Measurements from ENCODE around the gene CCDC149. TPM values are rescaled to one million over a fixed set of nuclear protein-coding genes. Genes with fewer than 3 reads are reported as not detected.

The CCDC149 gene
- total RNA-seq, 2 donors from 2014 or later: 4.9 to 5.5 TPM

- no peaks in the 10 kb centered on the region for H3K36me3 ChIP-seq (ENCODE audit: control insufficient read depth, insufficient read depth, low read length)
- no peak overlapping the region for H3K27ac ChIP-seq (ENCODE audit: low read depth, low read length)
- Mint-ChIP-seq H3K27me3 (ENCODE audit: insufficient read depth) (no peaks in the 10 kb centered on the region), H3K4me3 (no peak overlapping the region), H3K9me3 (peaks cover 49% of the 10 kb centered on the region), H3K27ac (no peak overlapping the region), H3K36me3 (ENCODE audit: low read depth) (peaks cover 24% of the 10 kb centered on the region), H3K4me1 (no peaks in the 10 kb centered on the region)
- H3K9me3 ChIP-seq (ENCODE audit: control insufficient read depth, low read length): peaks cover 25% of the 10 kb centered on the region
- TF ChIP-seq, protein P1, sequence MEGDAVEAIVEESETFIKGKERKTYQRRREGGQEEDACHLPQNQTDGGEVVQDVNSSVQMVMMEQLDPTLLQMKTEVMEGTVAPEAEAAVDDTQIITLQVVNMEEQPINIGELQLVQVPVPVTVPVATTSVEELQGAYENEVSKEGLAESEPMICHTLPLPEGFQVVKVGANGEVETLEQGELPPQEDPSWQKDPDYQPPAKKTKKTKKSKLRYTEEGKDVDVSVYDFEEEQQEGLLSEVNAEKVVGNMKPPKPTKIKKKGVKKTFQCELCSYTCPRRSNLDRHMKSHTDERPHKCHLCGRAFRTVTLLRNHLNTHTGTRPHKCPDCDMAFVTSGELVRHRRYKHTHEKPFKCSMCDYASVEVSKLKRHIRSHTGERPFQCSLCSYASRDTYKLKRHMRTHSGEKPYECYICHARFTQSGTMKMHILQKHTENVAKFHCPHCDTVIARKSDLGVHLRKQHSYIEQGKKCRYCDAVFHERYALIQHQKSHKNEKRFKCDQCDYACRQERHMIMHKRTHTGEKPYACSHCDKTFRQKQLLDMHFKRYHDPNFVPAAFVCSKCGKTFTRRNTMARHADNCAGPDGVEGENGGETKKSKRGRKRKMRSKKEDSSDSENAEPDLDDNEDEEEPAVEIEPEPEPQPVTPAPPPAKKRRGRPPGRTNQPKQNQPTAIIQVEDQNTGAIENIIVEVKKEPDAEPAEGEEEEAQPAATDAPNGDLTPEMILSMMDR (conservative IDR thresholded peaks at IDR 0.05): no peak
- 90 to 93% methylated on average over 3 to 5 of the region's 8 CpGs for WGBS, 2 experiments (ENCODE audit: insufficient coverage in 1 of 2, insufficient read length in 1 of 2)
- H3K4me1 ChIP-seq (ENCODE audit: control insufficient read depth, insufficient read depth, low read length): no peaks in the 10 kb centered on the region
- DNase-seq: no peak
- no peaks in the 10 kb centered on the region for H3K27me3 ChIP-seq (ENCODE audit: control insufficient read depth, insufficient read depth, low read length, poor library complexity, severe bottlenecking)
- no peak overlapping the region for H3K4me3 ChIP-seq (ENCODE audit: low read length)
- H3K9ac ChIP-seq (ENCODE audit: extremely low read depth, low read length, poor library complexity, severe bottlenecking): no peak overlapping the region
Observed at GRCh38 chr4:24863799-24864198, 49.0 kb downstream of the CCDC149 start.

DNA sequence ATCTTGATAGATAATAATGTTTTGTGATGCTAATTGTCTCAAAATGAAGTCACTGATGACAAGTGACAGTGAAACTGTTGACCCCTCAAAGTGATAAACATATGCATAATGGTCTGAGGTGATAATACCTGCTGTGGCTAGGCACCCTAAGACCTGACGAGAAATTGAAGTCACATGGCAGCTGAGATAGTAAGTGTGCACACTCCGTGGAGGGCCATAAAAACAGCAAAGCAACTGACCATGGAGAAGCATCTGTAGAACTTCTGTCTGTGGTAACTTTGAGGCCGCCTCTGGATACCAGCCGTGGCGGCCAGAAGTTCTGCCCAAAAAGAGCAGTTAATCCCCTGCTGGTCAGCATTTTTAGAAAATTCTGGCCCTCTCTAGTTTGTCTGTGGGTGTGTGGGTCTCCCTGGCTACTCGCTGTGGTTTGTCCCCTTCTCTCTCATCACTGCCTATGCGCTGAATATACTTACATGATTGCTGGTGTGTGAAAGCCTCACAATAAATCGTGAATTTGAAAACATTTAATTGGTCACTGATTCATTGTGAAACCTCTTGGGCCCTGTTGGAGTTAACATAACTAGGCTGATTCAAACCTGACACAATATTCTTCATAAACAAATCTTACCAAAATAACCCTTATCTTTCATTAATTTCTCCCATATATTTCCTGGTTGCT, 50.6 kb downstream of the CCDC149 start:
- H3K4me1 Mint-ChIP-seq: no peaks in the 10 kb centered on the region
- Histone ChIP-seq H3K36me3 (ENCODE audit: control insufficient read depth, insufficient read depth, low read length) (no peaks in the 10 kb centered on the region), H3K27ac (ENCODE audit: low read depth, low read length) (no peak overlapping the region), H3K9me3 (ENCODE audit: control insufficient read depth, low read length) (peaks cover 25% of the 10 kb centered on the region), H3K27me3 (ENCODE audit: control insufficient read depth, insufficient read depth, low read length, poor library complexity, severe bottlenecking) (no peaks in the 10 kb centered on the region), H3K9ac (ENCODE audit: extremely low read depth, low read length, poor library complexity, severe bottlenecking) (no peak overlapping the region), H3K4me3 (ENCODE audit: low read length) (no peak overlapping the region), H3K4me1 (ENCODE audit: control insufficient read depth, insufficient read depth, low read length) (no peaks in the 10 kb centered on the region)
- H3K36me3 Mint-ChIP-seq (ENCODE audit: low read depth): peaks cover 24% of the 10 kb centered on the region
- TF ChIP-seq, protein P1 (conservative IDR thresholded peaks at IDR 0.05): no peak
- H3K27ac Mint-ChIP-seq: no peak overlapping the region
- no peak for DNase-seq
- peaks cover 49% of the 10 kb centered on the region for H3K9me3 Mint-ChIP-seq
- H3K4me3 Mint-ChIP-seq: no peak overlapping the region
- no peaks in the 10 kb centered on the region for H3K27me3 Mint-ChIP-seq (ENCODE audit: insufficient read depth)
- 92 to 100% methylated on average over 3 to 8 of the region's 8 CpGs for WGBS, 2 experiments (ENCODE audit: insufficient coverage in 1 of 2, insufficient read length in 1 of 2)

GRCh38 chr4:24858550-24858949, 54.3 kb downstream of the CCDC149 start:
- TF ChIP-seq, protein P1 (conservative IDR thresholded peaks at IDR 0.05): no peak
- Mint-ChIP-seq H3K27me3 (ENCODE audit: insufficient read depth) (peaks cover 3% of the 10 kb centered on the region), H3K27ac (no peak overlapping the region), H3K4me1 (peaks cover 10% of the 10 kb centered on the region), H3K4me3 (no peak overlapping the region), H3K36me3 (ENCODE audit: low read depth) (peaks cover 12% of the 10 kb centered on the region), H3K9me3 (peaks cover 30% of the 10 kb centered on the region)
- no peak overlapping the region for H3K9ac ChIP-seq (ENCODE audit: extremely low read depth, low read length, poor library complexity, severe bottlenecking)
- peaks cover 5% of the 10 kb centered on the region for H3K9me3 ChIP-seq (ENCODE audit: control insufficient read depth, low read length)
- no peak overlapping the region for H3K27ac ChIP-seq (ENCODE audit: low read depth, low read length)
- no peak overlapping the region for H3K4me3 ChIP-seq (ENCODE audit: low read length)
- no peak for DNase-seq
- no peaks in the 10 kb centered on the region for H3K4me1 ChIP-seq (ENCODE audit: control insufficient read depth, insufficient read depth, low read length)
- 57 to 91% methylated on average over 2 to 4 of the region's 4 CpGs for WGBS, 2 experiments (ENCODE audit: insufficient coverage in 1 of 2, insufficient read length in 1 of 2)
- no peaks in the 10 kb centered on the region for H3K27me3 ChIP-seq (ENCODE audit: control insufficient read depth, insufficient read depth, low read length, poor library complexity, severe bottlenecking)
- no peaks in the 10 kb centered on the region for H3K36me3 ChIP-seq (ENCODE audit: control insufficient read depth, insufficient read depth, low read length)
